Esophagus mucosa (tissue), 1 donor: Measurements from ENCODE around the gene NUDT19. TPM values are rescaled to one million over a fixed set of nuclear protein-coding genes. Genes with fewer than 3 reads are reported as not detected.
"Not testable (repeated sequence)": the region's sequence is repeated elsewhere in the genome, so short reads cannot be mapped to it uniquely, and the experiment has no call there.

Source experiments
- ATAC-seq: fragments of 200-7000 bp; cut with Tn5 transposase; one replicate; pipeline ENCODE4 v1.9.1; 2020
- total RNA-seq: library from RNA; stranded (reverse); gene quantifications from one replicate; pipeline ENCODE4 v1.2.4, GENCODE V29; 2023
- donor health status: DM: yes; HTN: yes; CAD: no.

NUDT19 gene
- total RNA-seq, 1 donor from 2014 or later: 13.4 TPM

DNA sequence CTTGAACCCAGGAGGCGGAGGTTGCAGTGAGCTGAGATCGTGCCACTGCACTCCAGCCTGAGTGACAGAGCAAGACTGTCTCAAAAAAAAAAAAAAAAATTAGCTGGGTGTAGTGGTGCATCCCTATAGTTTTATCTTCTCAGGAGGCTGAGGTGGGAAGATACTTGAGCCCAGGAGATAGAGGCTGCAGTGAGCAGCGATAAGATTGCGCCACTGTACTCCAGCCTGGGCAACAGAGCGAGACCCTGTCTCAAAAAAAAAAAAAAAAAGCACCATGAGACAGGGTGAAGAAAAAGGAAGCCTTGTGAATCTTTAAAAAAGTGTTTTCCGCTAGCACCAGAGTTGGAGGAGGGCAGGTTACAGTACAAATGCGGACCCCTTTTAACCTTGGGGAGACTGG lies 24.6 kb downstream of the NUDT19 start:
- ATAC-seq: not testable (repeated sequence)

DNA sequence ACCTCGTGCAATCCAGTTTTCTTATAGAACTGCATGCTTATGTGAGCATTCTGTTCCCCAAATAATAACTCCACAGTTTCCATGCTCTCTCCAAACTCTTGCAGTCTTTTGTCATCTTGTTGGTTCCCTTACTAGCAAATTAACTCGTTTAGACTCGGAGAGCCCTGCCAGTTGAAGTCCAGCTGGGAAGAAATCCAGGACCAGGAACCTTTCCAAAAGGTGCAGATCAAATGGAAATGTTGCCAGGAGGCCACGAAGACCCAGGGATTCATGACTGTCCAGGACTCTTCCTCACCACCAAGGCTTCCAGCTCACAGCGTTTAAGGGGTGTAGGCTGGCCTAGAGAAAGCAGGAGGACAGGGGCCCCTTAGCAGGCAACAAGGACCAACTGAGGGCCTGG lies 25.9 kb downstream of the NUDT19 start:
- no peak for ATAC-seq

GRCh38 chr19:32718286-32718685 lies 26.7 kb downstream of the NUDT19 start:
- ATAC-seq: peak; percentile 84

- peak; percentile 13 for ATAC-seq
Measured at GRCh38 chr19:32719611-32720059, 28.0 kb downstream of the NUDT19 start, which contains the start of gene TDRD12. TSS of gene TDRD12 (plus strand) at chr19:32719767. CDS start at chr19:32720073, 306 bp downstream.

GRCh38 chr19:32720216-32720935 lies 28.8 kb downstream of the NUDT19 start:
- ATAC-seq: peak; percentile 22

GRCh38 chr19:32720936-32721250 lies 29.3 kb downstream of the NUDT19 start:
- ATAC-seq: no peak

DNA sequence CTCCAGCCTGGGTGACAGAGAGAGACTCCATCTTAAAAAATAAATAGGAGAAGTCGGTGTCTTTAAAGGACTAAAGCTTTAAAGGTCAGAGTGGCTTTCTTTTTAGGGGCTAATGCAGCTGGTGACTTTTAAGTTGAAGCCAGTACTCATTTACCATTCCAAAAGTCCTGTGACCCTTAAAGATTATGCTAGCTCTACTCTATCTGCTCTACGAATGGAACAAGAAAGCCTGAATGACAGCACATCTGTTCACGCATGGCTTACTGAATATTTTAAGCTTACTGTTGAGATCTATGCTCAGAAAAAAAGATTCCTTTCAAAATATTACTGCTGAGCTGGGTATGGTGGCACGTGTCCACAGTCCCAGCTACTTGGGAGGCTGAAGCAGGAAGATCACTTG lies 44.3 kb downstream of the NUDT19 start:
- no peak for ATAC-seq

GRCh38 chr19:32743021-32743420 lies 51.4 kb downstream of the NUDT19 start:
- no peak for ATAC-seq

- ATAC-seq: no peak
Measured at GRCh38 chr19:32743447-32743846, 51.8 kb downstream of the NUDT19 start.

GRCh38 chr19:32744555-32745325 lies 53.1 kb downstream of the NUDT19 start:
- ATAC-seq: peak; percentile 22

GRCh38 chr19:32745594-32746251 lies 54.1 kb downstream of the NUDT19 start:
- ATAC-seq: not testable (repeated sequence)

DNA sequence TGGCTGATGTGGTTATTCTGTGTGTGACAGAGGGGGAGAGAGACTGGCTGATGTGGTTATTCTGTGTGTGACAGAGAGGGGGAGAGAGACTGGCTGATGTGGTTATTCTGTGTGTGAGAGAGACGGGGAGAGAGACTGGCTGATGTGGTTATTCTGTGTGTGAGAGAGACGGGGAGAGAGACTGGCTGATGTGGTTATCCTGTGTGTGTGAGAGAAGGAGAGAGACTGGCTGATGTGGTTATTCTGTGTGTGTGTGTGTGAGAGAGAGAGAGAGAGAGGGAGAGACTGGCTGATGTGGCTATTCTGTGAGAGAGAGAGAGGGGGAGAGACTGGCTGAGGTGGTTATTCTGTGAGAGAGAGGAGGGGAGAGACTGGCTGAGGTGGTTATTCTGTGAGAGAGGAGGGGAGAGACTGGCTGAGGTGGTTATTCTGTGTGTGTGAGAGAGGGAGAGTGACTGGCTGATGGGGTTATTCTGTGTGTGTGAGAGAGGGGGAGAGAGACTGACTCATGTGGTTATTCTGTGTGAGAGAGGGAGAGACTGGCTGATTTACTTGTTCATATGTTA lies 55.1 kb downstream of the NUDT19 start:
- not testable (repeated sequence) for ATAC-seq

- ATAC-seq: no peak
Measured at GRCh38 chr19:32748497-32748896, 56.9 kb downstream of the NUDT19 start.

DNA sequence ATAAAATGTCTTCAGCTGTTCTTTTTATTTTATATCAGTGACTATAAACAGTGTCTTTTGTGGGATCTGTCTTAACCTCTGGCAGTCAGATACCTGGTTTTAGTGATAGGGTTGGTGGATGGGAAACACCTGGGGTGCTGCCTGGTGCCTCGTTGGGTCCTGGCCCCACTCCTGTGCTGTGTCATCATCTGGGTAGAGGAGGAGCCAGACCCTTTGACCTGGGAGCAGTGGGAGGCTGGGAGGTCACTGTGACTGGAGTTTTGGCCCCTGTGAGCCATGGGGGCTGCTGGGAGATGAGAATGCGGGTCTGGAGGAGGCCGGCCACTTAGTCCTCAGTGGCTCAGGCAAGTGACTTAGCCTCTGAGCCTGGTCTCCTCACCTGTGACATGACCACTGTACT lies 57.3 kb downstream of the NUDT19 start:
- no peak for ATAC-seq

- no peak for ATAC-seq
Measured at GRCh38 chr19:32749361-32749760, 57.7 kb downstream of the NUDT19 start.

DNA sequence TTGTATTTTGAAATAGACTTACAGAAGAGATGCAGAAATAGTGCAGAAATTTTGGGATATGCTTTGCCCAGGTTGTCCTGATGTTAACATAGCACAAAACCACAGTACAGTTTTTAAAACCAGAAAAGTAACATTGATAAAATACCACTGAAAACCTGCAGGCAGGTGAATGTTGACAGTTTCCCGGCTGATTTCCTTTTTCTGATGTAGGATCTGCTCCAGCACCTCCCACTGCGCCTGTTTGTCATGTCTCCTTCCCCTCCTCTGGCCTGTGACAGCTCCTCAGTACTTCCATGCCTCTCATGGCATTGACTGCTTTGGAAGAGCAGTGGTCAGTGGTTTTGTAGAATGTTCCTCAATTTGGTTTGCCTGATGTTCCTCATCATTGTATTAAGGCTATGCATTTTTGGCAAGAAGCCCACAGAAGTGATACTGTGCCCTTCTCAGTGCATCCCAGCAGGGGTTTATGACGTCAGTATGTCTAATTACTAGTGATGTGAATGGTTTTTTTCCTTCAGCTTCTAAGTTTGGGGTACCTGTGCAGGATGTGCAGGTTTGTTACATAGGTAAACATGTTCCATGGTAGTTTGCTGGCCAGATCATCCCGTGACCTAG lies 58.9 kb downstream of the NUDT19 start:
- no peak for ATAC-seq

DNA sequence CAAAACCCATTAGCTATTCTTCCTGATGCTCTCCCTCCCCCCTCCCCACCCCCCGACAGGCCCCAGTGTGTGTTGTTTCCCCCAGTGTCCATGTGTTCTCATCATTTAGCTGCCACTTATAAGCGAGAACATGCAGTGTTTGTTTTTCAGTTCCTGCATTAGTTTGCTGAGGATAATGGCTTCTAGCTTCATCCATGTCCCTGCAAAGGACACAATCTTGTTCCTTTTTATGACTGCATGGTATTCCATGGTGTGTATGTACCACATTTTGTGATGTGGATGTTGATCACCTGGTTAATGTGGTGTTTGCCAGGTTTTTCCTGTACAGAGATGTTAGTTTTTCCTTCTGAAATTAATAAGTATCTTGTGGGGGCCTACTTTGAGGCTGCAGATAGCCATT lies 59.4 kb downstream of the NUDT19 start:
- ATAC-seq: no peak

- ATAC-seq: no peak
Measured at GRCh38 chr19:32757189-32757588, 65.6 kb downstream of the NUDT19 start.
